GM19397 (cell line): ENCODE data around the gene NFE2L2.
"Not testable (repeated sequence)": the region's sequence is repeated elsewhere in the genome, so short reads cannot be mapped to it uniquely, and the experiment has no call there.

ENCODE experiments used
- ATAC-seq: cut with Tn5 transposase; IDR thresholded peaks from one replicate; pipeline ENCODE4 v1.9.1; 2021; ENCODE audit warnings: mild to moderate bottlenecking, moderate library complexity; ENCODE audit not compliant: unreplicated experiment

The NFE2L2 gene

DNA sequence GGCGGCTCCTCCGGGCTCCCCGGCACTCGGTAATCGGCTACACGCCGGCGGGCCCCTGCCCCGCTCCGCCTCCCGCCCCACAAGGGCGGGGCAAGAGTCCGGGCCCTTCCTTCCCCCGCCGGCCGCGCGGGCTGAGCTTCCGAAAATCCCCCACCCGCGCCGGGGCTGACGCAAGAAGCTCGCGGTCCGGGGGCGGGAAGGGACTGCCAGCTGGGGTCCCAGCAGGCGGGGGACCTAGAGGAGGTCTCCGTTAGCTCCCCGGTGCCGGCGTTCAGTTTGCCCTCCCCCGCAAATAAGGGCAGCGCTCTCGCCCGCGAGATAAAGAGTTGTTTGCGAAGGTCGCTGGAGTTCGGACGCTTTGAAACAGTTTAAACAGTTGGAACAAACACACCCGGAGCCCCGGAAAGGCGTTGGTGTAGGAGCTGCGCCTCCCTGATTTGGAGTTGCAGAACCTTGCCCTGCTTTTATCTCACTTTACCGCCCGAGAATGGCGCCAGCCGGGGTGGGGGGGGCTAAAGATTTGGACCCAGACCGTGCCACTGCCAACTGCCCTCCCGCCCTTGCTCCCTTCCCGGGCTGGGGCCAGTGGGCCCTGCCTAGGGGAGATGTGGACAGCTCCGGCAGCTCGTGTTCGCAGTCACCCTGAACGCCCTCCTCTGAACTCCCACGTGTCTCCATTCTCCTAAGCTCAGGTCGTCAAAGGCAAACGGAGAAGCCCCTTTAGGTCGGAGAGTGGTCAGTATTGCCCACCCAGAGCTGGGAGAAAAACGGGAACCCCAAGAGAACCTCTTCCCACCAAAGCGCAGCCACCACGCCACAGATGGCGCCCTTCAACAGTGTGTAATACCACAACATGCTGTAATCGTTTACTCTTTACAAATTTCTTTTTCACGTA lies at the start of gene NFE2L2:
NFE2L2 (minus strand) TSS at position 35 of the 895 bp plus-strand sequence. CDS start 151 bp downstream, outside the sequence.
- peak; percentile 67 for ATAC-seq

DNA sequence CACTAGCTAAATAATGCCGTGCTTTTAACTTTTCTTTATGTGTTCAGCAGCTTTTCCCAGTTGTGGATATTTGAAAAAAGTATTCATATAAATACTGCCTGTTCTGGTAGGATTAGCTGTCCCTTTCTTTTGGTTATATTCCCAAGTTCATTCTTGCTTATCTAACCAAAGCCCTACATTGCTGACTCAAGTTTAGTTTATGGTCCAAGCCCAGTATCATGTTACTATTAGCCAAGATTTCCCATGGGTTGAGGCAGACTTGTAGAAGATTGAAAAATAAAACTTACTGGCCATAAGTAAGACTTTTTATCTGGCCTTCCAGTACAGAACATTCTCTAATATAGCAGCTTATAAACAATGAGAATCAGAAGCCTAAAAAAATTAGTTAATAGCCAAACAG lies 49.7 kb upstream of the NFE2L2 start:
- no peak for ATAC-seq

DNA sequence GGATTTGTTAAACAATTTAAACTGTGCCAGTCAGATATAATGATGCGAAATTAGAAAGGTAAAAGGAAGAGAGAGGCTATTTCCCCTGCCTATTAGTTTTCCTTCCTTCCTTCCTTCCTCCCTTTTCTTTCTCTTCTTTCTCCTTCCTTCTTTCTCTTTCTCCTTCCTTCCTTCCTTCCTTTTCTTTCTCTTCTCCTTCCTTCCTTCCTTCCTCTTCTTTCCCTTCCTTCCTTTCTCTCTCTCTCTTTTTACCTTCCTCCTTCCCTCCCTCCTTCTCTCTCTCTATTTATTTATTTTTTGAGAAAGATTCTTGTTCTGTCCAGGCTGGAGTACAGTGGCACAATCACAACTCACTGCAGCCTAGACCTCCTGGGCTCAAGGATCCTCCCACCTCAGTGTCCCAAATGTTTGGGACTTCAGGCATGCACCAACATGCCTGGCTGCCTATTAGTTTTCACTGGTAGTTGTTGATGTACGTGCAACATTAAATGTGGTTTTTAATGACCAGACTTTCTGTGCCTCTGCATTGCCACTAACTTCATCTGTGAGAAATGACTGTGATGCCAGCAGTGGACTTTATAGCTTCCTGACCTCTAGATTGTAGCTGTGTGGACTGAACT lies 48.7 kb upstream of the NFE2L2 start:
- ATAC-seq = no peak

DNA sequence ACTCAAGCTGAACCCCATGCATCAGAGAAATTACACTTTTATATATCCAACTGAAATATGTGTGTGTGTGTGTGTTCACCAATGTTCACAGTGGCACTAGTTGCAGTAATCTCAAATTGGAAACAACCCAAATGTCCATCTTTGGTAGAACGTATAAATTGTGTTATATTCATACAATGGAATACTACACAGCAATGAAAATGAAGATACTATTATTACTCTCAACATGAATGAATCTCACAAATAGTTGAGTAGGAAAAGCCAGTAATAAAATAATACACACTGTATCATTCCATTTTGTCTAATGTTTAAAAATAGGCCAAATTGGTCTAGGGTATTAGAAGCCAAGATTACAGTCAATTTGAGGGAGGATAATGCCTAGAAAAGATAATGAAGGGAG lies 48.0 kb upstream of the NFE2L2 start:
- ATAC-seq = no peak

DNA sequence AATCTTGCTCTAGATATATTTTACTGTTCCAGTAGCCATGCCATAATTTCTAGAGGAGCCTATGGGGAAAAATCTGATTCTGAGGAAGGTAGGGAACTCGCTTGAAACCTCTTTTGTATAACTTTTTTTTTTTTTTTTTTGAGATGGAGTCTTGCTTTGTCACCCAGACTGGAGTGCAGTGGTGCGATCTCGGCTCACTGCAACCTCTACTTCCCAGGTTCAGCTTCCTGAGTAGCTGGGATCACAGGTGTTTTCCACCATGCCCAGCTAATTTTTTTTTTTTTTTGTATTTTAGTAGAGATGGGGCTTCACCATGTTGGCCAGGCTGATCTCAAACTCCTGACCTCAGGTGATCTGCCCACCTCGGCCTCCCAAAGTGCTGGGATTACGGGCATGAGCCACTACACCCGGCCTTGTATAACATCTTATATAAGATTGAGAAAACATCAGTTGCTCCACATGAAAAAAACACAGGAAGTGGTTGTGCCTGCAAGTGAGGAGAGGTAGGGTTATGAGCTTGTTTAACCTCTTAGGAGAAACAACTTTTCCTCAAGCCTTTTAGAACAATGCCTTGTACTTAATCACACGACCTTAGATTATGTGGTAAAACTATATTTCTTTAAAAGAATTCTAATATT lies 45.3 kb upstream of the NFE2L2 start:
- not testable (repeated sequence) for ATAC-seq

DNA sequence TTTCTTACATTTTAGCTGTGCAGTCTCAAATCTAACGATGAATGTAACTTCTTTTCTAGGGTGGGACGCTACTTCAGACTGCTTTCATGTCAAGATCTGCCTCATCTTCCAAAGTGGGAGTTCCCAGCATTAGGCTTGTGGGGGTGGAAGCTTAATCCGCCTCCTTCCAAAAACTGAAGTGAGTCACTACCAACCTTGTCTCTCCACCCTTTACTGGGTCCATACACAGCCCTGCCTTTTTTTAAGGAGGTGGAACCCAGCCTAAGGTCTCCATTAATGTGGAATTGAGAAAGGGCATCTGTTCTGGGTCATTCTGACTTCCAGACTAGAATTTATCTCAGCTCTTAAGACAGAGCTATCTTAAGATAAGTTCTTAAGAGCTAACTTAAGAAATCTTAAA lies 42.0 kb upstream of the NFE2L2 start:
- ATAC-seq = no peak

DNA sequence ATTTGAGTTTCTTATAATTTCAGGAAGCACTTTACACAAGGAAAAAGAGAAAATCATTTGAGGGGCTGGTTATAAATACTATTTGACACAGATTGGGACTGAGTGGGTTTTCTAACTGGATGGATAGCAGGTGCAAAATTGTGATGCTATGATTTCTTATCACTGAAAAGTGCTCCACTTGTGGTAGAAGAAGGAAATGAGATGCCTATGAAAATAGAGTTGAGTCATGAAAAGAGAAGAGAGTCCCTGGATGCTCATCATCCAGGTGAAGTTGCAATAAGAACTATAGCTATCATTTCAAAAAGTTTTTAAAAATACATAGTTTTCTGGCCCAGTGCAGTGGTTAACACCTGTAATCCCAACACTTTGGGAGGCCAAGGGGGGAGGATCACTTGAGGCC lies 39.4 kb upstream of the NFE2L2 start:
- ATAC-seq = no peak

DNA sequence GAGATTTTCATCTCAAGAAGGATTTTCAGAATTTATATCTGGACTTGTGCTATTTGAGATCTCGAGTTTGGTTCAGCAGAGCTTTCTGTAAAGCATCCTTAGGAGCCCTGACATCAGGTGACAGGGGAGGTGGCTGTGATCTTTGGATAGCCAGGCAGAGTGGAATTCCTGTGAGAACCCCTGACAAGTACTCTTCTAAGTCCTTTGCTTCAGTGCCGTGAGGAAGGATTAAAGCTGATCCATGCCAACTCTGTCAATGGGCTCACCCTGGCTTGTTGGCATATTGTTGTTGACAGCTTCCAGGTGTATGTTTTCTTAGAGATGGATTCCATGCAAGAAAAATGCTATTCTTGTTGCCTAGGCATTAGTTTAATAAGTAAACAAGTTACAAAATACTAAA lies 38.0 kb upstream of the NFE2L2 start:
- no peak for ATAC-seq

DNA sequence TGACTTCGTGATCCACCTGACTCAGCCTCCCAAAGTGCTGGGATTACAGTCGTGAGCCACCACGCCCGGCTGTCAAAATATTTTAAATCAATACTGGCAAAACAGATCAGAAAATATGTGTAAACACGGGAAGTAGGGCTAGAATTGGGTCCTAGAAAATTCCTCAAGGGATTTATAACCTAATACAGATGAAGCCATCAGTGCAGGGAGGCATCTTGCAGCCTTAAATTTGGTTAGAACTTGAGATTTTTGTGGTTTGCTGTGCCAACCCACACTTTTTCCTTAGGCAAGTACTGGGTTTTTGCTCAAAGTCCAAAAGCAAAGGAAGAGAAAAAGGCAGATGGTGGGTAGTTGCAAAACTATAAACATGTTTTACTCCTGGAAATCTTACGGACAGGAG lies 33.7 kb upstream of the NFE2L2 start:
- no peak for ATAC-seq

DNA sequence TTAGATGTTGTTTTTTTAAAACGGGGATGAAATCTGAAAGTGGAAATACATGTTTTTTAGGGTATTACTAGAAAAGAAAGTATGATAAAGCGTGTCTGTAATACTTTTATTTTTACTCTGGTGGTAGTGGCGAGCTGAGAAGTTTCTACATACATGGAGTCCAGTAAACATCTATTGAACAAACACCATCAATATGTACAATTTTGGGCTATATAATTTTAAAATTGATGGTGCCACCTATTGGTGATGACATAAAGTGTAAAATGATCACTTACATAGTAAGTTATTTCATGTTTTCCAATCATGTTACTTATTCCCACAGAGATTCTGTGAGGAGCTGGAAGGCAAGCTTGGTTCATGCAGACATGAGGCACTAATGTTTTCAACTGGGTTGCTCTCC lies 31.5 kb upstream of the NFE2L2 start:
- no peak for ATAC-seq

DNA sequence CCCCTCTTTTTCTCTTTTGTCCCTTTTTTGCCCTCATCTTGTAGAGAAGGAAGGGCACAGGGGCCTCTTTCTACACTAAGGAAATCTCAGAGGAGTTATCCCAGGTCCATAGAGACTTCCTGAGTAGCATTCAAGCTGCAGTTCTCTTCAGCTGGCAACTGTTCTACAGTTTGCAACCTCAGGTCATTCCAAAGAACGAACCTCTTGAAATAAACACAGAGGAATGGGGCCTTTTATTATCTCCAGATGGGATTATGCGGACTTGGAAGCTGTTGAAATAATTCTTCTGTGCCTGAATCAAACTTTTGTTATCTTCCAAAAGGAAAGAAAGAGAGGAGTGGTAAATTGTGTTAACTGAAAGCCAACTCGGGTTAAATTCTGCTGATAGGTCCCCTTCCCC lies 31.0 kb upstream of the NFE2L2 start:
- ATAC-seq = no peak

DNA sequence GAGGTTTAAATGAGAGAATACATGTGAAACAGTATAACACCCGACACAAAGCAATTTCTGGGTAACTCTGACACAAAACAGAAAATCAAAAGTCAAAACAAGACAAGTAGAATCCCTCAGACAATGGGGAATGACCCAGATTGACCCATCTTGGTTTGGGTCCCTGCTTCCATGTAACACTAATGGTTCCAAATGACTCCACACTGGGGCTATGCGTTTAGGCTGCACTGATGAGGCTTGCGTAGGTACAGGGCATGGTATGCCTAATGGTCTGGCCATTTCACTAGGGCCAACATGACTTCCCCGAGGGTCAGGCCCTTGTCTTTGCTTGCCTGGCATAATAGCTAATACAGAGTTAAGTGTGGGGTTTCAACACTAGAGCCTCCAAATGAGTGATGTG lies 27.2 kb upstream of the NFE2L2 start:
- ATAC-seq = no peak

DNA sequence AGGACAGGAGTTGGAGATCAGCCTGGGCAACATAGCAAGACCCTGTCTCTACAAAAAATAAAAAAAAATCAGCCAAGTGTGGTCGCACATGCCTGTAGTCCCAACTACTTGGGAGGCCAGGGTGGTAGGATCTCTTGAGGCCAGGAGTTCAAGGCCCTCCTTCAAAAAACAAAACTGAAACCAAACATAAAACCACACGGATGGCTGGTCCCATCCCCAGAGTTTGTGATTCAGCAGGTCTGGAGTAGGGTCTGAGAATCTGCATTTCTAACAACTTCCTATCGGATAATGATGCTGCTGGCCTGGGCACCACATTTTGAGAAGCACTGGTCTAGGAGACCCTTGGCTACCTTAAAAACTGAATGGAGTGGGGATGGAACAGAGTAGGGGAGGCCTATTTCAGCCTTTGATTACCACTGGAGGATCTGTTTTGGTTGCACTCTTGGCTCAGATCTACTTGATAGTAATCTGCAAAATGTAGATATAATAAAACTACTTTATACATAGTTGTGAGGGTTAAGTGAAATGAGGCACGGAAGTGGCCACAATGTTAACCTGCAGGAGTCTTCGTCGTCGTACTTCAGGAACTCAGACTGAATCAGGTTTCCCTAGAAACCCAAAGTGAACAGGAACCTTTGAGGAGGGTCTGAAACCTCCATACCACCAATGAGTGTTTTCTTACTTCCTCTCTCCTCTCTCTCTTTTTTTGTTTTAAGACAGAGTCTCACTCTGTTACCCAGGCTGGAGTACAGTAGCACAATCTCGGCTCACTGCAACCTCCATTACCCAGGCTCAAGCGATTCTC lies 25.5 kb upstream of the NFE2L2 start:
- ATAC-seq = peak; percentile 57

DNA sequence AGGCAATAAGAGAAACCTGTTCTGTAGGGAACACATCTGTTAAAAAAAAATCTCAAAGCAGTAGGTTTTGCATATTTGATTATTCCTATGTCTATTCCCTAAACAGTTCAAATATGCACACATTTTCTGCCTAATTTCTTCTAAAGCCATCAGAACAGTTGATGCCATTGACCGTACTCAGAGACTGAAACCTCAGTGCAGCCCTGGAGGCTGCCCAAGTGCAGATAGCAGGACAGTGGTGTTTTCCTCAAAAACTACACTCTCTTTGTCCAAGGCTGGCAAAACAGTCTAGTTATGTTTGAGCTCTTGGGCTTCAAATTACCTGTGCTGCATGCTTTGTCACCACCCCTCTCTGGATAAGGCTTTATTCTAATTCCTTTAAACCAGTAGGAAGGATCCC lies 23.3 kb upstream of the NFE2L2 start:
- ATAC-seq = no peak

DNA sequence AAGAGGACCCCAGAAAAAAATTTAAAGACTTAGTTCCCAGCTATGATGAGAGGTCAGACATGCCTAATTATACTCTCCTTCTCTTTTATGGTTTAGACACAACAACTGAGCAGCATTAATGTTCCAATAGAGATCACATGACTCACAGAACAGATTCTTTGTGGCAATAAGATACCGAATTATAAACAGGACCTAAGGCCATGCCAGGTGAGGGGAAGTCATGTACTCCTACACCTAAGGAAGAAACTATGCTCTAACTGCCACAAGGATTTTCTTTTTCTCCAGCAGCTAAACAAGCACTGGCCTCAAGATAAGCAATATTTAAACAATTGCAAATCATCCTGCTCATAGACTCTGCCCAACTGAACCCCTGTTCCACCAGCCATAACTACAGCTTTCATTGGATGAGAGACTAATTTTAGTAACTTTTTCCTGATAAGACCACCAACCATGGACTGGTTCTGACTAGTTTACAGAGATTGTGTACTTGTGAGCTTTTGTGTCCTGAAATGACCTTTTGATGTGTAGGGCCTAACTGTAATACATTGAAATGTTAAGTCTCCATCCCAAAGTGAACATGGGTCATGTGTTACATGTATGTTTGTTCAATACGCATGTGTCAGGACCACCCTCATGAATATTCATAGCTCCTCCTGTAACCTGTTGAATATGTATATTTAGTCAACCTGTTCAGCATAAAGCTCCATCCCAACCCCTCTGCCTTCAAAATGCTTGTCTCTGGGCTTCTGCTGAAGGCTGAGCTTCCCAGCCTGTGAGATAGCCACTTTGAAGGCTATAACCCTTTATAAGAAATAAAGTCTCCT lies 21.6 kb upstream of the NFE2L2 start:
- ATAC-seq = no peak

DNA sequence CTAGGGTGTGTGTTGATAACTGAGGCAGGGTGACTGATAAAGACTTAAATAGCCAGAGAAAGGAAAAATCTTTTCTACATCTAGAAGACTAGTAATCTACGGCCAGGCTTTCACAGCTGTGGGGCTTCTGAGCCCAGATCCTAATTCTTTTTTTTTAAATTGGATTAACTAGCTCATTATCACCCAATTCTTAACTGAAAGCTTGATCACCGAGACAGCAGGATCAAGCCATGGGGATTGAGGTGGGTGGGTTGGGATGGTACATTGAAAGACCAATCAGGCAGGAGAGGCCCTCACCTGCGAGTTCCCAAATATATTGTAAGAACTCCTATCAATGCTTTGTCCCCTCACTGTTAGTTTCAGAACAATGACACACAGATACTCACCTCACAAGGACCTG lies 20.0 kb upstream of the NFE2L2 start:
- no peak for ATAC-seq

DNA sequence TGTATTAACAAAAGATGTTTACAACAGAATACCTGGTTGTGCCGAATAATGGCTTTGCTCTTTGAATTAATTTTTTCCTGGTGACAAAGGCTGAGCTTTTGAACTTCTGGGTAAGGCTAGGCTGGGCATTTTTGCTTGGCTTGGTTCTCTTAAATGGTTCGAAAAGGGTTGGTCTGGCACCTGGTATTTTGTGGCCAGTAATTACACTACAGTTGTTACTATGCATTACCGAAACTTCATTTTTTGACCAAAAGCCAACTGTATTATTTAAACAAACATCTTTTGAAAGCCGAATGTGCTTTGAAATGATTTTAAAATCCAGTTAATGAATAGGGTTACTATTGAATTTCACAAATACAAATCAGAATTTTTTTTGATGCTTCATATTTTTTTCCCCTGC lies 19.4 kb upstream of the NFE2L2 start:
- no peak for ATAC-seq

DNA sequence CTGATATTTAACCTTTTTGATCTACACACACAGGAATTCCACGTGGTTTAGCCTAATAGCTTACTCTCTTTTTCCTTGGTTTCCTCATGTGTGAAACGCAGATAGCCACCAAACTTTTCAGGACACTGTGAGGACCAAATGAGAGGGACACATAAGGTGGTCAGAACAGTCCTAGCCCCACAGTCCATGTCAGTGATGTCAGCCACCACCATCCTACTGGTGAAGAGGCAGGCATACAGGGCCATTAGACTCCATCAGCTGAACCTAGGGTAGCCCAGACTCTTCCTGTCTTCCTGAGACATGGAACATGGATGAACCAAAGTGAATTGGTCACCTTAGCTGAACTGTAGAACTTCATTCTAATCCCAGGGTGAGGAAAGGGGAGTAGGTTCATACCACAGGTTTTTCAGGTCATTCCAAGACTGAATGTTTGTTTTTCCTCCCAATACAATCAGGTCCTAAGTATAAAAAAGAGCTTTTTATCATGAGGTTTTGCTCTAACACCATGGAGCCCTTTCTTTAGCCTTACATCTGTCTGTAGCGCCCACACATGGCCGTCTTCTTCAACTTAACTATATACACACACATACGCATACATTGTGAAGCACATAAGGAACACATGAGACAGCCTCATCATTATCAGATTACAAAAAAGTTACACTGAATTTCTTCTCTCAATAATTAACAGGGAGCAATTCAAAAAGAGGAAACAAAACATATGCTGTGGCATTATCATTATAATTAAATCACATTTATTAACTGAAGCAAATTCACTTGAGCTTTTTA lies 18.5 kb upstream of the NFE2L2 start:
- no peak for ATAC-seq

DNA sequence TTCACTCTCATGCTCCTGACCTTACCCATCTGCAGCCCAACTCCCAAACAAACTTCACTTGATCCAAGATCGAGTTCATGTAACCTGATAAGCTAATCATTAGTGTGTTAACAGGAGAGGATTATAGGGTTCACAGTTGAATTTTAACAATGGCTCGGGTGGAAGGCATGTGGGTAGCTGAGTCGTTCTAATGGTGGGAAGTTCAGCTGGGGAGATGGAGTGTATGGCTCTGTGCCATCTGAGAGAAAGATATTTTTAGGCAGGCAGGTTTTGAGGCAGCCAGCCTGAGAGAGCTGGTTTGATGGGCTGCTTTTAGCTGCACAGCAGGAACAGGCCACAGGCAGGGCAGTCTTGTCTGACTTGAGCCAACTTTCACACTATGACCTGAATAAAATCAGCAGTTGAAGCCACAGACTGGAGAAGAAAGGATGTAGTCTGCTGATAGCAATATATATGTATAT lies 17.7 kb upstream of the NFE2L2 start:
- no peak for ATAC-seq
